GM12878 (cell line): ENCODE measurements around the gene PPP1R3E.

Experiments used
- CHD2 ChIP-seq: IDR thresholded peaks from 2 replicates; pipeline ENCODE4 v1.6.1; 2011; ENCODE audit warnings: low read depth, low read length, improper control_type of control experiment, borderline replicate concordance
- CTCF ChIP-seq, 3 experiments: IDR thresholded peaks in 2 of 3; conservative IDR thresholded peaks in 1 of 3; 2 replicates each; pipeline ENCODE4 v1.5.1; 2011; ENCODE audit warnings: low read depth in 3 of 3, low read length in 3 of 3, mild to moderate bottlenecking in 3 of 3, control low read depth in 2 of 3, moderate library complexity in 2 of 3, inconsistent platforms in 1 of 3, mixed read lengths in 1 of 3; ENCODE audit not compliant: control insufficient read depth in 2 of 3, insufficient read depth in 1 of 3; ENCODE audit errors: extremely low read depth in 1 of 3
- MAX ChIP-seq: IDR thresholded peaks from 2 replicates; pipeline ENCODE4 v1.6.1; 2012; ENCODE audit warnings: low read depth, low read length, improper control_type of control experiment
- MTA2 ChIP-seq: fragments of 450-650 bp; IDR thresholded peaks from 2 replicates; pipeline ENCODE4 v1.6.1; 2016; ENCODE audit warnings: low read depth, mild to moderate bottlenecking, moderate library complexity
- NFXL1 ChIP-seq: fragments of 450-650 bp; IDR thresholded peaks from 2 replicates; pipeline ENCODE4 v1.6.1; 2017; ENCODE audit warnings: antibody characterized with exemption, mild to moderate bottlenecking, borderline replicate concordance
- POLR2A ChIP-seq: IDR thresholded peaks from 2 replicates; pipeline ENCODE4 v1.6.1; 2011; ENCODE audit warnings: low read depth, mild to moderate bottlenecking, low read length

GRCh38 chr14:23284654-23285529 lies 17.8 kb downstream of the PPP1R3E start:
- TF ChIP-seq POLR2A (no peak; the same call in 1 of the 2 replicates), CTCF (IDR thresholded peaks at IDR 0.05 in 2 of 3, conservative IDR thresholded peaks at IDR 0.05 in 1 of 3; ENCODE audit: control insufficient read depth in 2 of 3, extremely low read depth in 1 of 3, insufficient read depth in 1 of 3, low read depth in 3 of 3, low read length in 3 of 3) (no peak), CHD2 (no peak), NFXL1 (no peak), MTA2 (no peak), MAX (no peak)
